ENCODE measurements around the gene DNAH6. TPM values are rescaled to one million over a fixed set of nuclear protein-coding genes. Genes with fewer than 3 reads are reported as not detected.
A peak's percentile ranks its signal among the peaks of the same experiment; 100 is the strongest.

The DNAH6 gene
- total RNA-seq, 1 donor from 2014 or later: 6.3 TPM

- H3K36me3 ChIP-seq: no peaks in the 10 kb centered on the region
- DNase-seq (no peak), ATAC-seq (peak; percentile 72 to 83)
- no peaks in the 10 kb centered on the region for H3K9me3 ChIP-seq
- peaks cover 13% of the 10 kb centered on the region for H3K4me1 ChIP-seq
- TF ChIP-seq CTCF (IDR thresholded peaks at IDR 0.05): no peak
- no peak overlapping the region for H3K4me3 ChIP-seq
- peak overlapping the region; percentile 26 for H3K27ac ChIP-seq
- intact Hi-C loops (cut with DNase I): no loop called here
- no peaks in the 10 kb centered on the region for H3K27me3 ChIP-seq (ENCODE audit: low read depth)
Observed at GRCh38 chr2:84486441-84487115, 29.7 kb upstream of the DNAH6 start.

GRCh38 chr2:84487298-84487996 is 28.9 kb upstream of the DNAH6 start:
- ATAC-seq (no peak), DNase-seq (no peak)
- H3K36me3 ChIP-seq: no peaks in the 10 kb centered on the region
- no peaks in the 10 kb centered on the region for H3K9me3 ChIP-seq
- peaks cover 13% of the 10 kb centered on the region for H3K4me1 ChIP-seq
- TF ChIP-seq CTCF (IDR thresholded peaks at IDR 0.05): no peak
- no peaks in the 10 kb centered on the region for H3K27me3 ChIP-seq (ENCODE audit: low read depth)
- H3K27ac ChIP-seq: no peak overlapping the region
- H3K4me3 ChIP-seq: no peak overlapping the region
- intact Hi-C loops (cut with DNase I): no loop called here

DNA sequence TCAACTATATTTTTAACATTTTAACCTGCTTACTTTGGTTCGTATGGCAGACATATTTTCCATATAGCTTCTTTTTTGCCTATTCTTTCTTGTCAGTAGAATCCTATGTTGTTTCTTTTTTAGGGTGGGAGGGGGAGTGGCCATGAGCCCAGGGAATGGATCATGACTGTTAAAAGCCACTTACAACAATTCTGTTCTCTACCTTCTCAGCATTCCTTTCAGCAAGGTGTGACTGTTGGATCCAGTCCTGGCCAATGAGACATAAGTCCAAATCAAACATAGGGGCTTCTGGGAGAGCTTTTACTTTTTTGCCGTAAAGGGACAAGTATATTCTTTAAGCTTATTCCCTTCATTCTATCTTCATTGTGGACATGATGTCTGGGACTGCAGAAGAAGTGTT is 25.0 kb upstream of the DNAH6 start:
- H3K36me3 ChIP-seq: no peaks in the 10 kb centered on the region
- TF ChIP-seq CTCF (IDR thresholded peaks at IDR 0.05): no peak
- peak in 1 of 2 donors; percentile 34 for ATAC-seq
- no peaks in the 10 kb centered on the region for H3K27me3 ChIP-seq (ENCODE audit: low read depth)
- no peak overlapping the region for H3K4me3 ChIP-seq
- no peak for DNase-seq
- H3K27ac ChIP-seq: no peak overlapping the region
- intact Hi-C loops (cut with DNase I): no loop called here
- H3K4me1 ChIP-seq: peaks cover 6% of the 10 kb centered on the region
- H3K9me3 ChIP-seq: no peaks in the 10 kb centered on the region

- no peak for ATAC-seq
- no peaks in the 10 kb centered on the region for H3K36me3 ChIP-seq
- intact Hi-C loops (cut with DNase I): no loop called here
- no peaks in the 10 kb centered on the region for H3K27me3 ChIP-seq (ENCODE audit: low read depth)
- TF ChIP-seq CTCF (IDR thresholded peaks at IDR 0.05): no peak
- no peak overlapping the region for H3K27ac ChIP-seq
- H3K4me1 ChIP-seq: peaks cover 5% of the 10 kb centered on the region
- H3K4me3 ChIP-seq: no peak overlapping the region
- no peaks in the 10 kb centered on the region for H3K9me3 ChIP-seq
- DNase-seq: no peak
Observed at GRCh38 chr2:84491741-84492140, 24.6 kb upstream of the DNAH6 start.

DNA sequence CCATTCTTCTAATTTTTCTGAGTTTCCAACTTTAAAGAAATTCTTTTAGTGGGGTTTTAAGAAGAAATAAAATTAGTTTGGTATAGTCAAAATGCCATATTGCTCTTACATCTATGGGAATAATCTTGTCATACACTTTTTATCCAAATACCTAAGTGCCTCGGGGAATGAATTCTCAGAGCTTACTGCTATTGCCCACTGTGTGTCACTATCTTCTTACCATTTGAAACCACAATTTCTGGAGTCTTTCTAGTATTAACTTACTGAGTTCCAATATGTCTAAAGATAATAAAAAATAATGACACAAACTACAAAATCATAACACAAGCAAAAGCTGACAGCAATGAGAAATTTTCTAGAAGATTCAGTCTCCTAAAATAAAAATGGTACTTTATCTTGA is 23.7 kb upstream of the DNAH6 start:
- Histone ChIP-seq H3K27me3 (ENCODE audit: low read depth) (no peaks in the 10 kb centered on the region), H3K9me3 (no peaks in the 10 kb centered on the region), H3K27ac (no peak overlapping the region), H3K4me3 (no peak overlapping the region), H3K4me1 (no peaks in the 10 kb centered on the region), H3K36me3 (no peaks in the 10 kb centered on the region)
- TF ChIP-seq CTCF (IDR thresholded peaks at IDR 0.05): no peak
- no peak for ATAC-seq
- intact Hi-C loops (cut with DNase I): no loop called here
- DNase-seq: no peak

Measured in lower lobe of right lung (tissue), 2 donors.